K562 (cell line): ENCODE data around the gene LEPROT. TPM values are rescaled to one million over a fixed set of nuclear protein-coding genes. Genes with fewer than 3 reads are reported as not detected.

ENCODE experiments used
- ARID1B ChIP-seq: fragments of 450-650 bp; IDR thresholded peaks from 2 replicates; pipeline ENCODE4 v1.6.1; 2016; ENCODE audit warnings: antibody characterized with exemption, mild to moderate bottlenecking, inconsistent platforms
- CHD2 ChIP-seq: IDR thresholded peaks from 2 replicates; pipeline ENCODE4 v1.6.1; 2011; ENCODE audit warnings: low read depth, low read length
- COPS2 ChIP-seq: fragments of 450-650 bp; conservative IDR thresholded peaks from 2 replicates; pipeline ENCODE4 v1.6.1; 2016; ENCODE audit warnings: mild to moderate bottlenecking, moderate library complexity
- HDAC1 ChIP-seq, 2 experiments: fragments of 450-650 bp; IDR thresholded peaks; 2 replicates each; pipeline ENCODE4 v1.6.1; 2016 to 2017; ENCODE audit warnings: inconsistent platforms in 1 of 2, mild to moderate bottlenecking in 1 of 2, moderate library complexity in 1 of 2
- NKRF ChIP-seq: fragments of 450-650 bp; IDR thresholded peaks from 2 replicates; pipeline ENCODE4 v1.6.1; 2016; ENCODE audit warnings: borderline replicate concordance
- POLR3G ChIP-seq: IDR thresholded peaks from 2 replicates; pipeline ENCODE4 v1.6.1; 2011; ENCODE audit not compliant: insufficient read length, insufficient replicate concordance; ENCODE audit errors: extremely low read depth
- RBM39 ChIP-seq: fragments of 200-400 bp; formaldehyde crosslinking; optimal IDR thresholded peaks from 2 replicates; pipeline ENCODE3; 2018; ENCODE audit warnings: low read depth, low read length
- SIX5 ChIP-seq, 2 experiments: IDR thresholded peaks; 2 replicates each; pipeline ENCODE4 v1.6.1; 2011; ENCODE audit warnings: low read length in 2 of 2, borderline replicate concordance in 1 of 2, low read depth in 1 of 2, mild to moderate bottlenecking in 1 of 2, moderate library complexity in 1 of 2; ENCODE audit not compliant: insufficient read depth in 1 of 2
- TGIF2 ChIP-seq: sonication (generic); formaldehyde crosslinking; IDR thresholded peaks from 2 replicates; pipeline ENCODE4 v1.8.1; 2022; ENCODE audit warnings: mild to moderate bottlenecking, missing genetic modification reagents, moderate library complexity
- ZBTB40 ChIP-seq, 2 experiments: fragments of 450-650 bp in 1 of 2; sonication (generic) in 1 of 2; formaldehyde crosslinking in 1 of 2; IDR thresholded peaks; 2 replicates each; pipeline versions ENCODE4 v1.7.1 to v1.9.0; 2016 to 2022; ENCODE audit warnings: inconsistent platforms in 1 of 2, mild to moderate bottlenecking in 1 of 2, missing genetic modification reagents in 1 of 2
- ZNF134 ChIP-seq: fragments of 250-450 bp; sonication (Bioruptor Pico); conservative IDR thresholded peaks from 2 replicates; pipeline ENCODE4 v1.4.0; 2020
- ZNF512 ChIP-seq: IDR thresholded peaks from 2 replicates; pipeline ENCODE4 v1.6.1; 2016; ENCODE audit warnings: missing genetic modification characterization, missing compliant biosample characterization
- polyA plus RNA-seq, 8 experiments: library from polyadenylated mRNA; depleted of rRNA in 4 of 8; stranded (reverse) in 5 of 8; unstranded in 3 of 8; fragments of >200 nt; fragmentation: Nextera tagmentation in 2 of 8; fragmentation: Illumina TruSeq in 1 of 8; extraction: Ambion mirVana in 2 of 8; extraction: Trizol in 1 of 8; gene quantifications; 2 replicates each; pipeline versions ENCODE4 v1.2.1 to v1.2.3, GENCODE V29; 2011 to 2014; ENCODE audit warnings: inconsistent platforms in 1 of 8, missing spikeins in 1 of 8
- total RNA-seq, 7 experiments: library from RNA; depleted of rRNA in 6 of 7; stranded (reverse); fragments of >200 nt in 6 of 7; fragmentation: Illumina TruSeq in 2 of 7; extraction: Trizol in 2 of 7; gene quantifications; 2 replicates each; pipeline versions ENCODE4 v1.2.1 to v1.2.3, GENCODE V29; 2011 to 2021; ENCODE audit warnings: low replicate concordance in 1 of 7

Gene LEPROT
- total and polyA plus RNA-seq, 9 of the 15 experiments (the other 6 are each of a cell fraction or from before 2014, with no cell fraction given): 28.1 to 97.5 (median 45.8) TPM

GRCh38 chr1:65412256-65412983, 8.0 kb upstream of the LEPROT start (continued):
- TF ChIP-seq HDAC1 (IDR thresholded peaks at IDR 0.05): peak in 1 of 2 experiments; percentile 85; a peak in 3 of 4 replicates
- no peak for TF ChIP-seq COPS2
- TF ChIP-seq ZBTB40 (IDR thresholded peaks at IDR 0.05): no peak
- no peak for TF ChIP-seq ZBTB40 (CRISPR knock-in tag; IDR thresholded peaks at IDR 0.05)
- TF ChIP-seq ARID1B: peak; percentile 99
- no peak for TF ChIP-seq POLR3G
- TF ChIP-seq SIX5 (IDR thresholded peaks at IDR 0.05; ENCODE audit: borderline replicate concordance in 1 of 2, insufficient read depth in 1 of 2, low read depth in 1 of 2, low read length in 2 of 2): no peak
- TF ChIP-seq ZNF134 (CRISPR knock-in tag): no peak; the same call in 1 of the 2 replicates
- no peak for TF ChIP-seq RBM39
- TF ChIP-seq ZNF512 (tag): no peak
- TF ChIP-seq TGIF2 (CRISPR knock-in tag): no peak
- no peak for TF ChIP-seq NKRF
- TF ChIP-seq CHD2: no peak
